Lower leg skin (tissue), 4 donors: ENCODE data around the gene DCTN5. TPM values are rescaled to one million over a fixed set of nuclear protein-coding genes. Genes with fewer than 3 reads are reported as not detected.

Experiments
- DNase-seq, 2 donors: peaks; one replicate each; pipeline ENCODE4 v3.0.0-alpha.2; 2019; ENCODE audit warnings: low spot score in 2 of 2
- H3K4me3 ChIP-seq: fragments of 200-600 bp; sonication (generic); 2 replicates; pipeline ENCODE4 v1.5.1; 2017; ENCODE audit warnings: mild to moderate bottlenecking, low read depth; ENCODE audit not compliant: poor library complexity, severe bottlenecking
- POLR2A ChIP-seq, 2 donors: fragments of 450-650 bp; IDR thresholded peaks; one replicate each; pipeline ENCODE4 v1.6.1; 2016 to 2017; ENCODE audit warnings: antibody characterized with exemption in 2 of 2, mild to moderate bottlenecking in 1 of 2, moderate library complexity in 1 of 2
- WGBS, 2 donors: methylation state at CpG; one replicate each; pipeline ENCODE4 v1.1.5; 2018; 5-methylcytosine and 5-hydroxymethylcytosine counted together
- intact Hi-C: fragments of 100-400 bp; cut with DNase I; formaldehyde crosslinking; loops from one replicate; pipeline ENCODE4 v1.15.0; 2023; ENCODE audit warnings: low total_unique reads
- total RNA-seq, 4 donors: library from RNA; depleted of rRNA; stranded (reverse); fragments of >200 nt; gene quantifications; one replicate each; pipeline ENCODE4 v1.1.0, GENCODE V29; 2016
- TF ChIP-seq, protein P1 (sequence below), 3 donors: fragments of 450-650 bp; IDR thresholded peaks; one replicate each; pipeline ENCODE4 v1.5.1; 2016; ENCODE audit warnings: antibody characterized with exemption in 3 of 3, mild to moderate bottlenecking in 3 of 3, moderate library complexity in 2 of 3

DCTN5 gene
- total RNA-seq, 4 donors from 2014 or later = 37.4 to 54.0 (median 46.7) TPM

DNA sequence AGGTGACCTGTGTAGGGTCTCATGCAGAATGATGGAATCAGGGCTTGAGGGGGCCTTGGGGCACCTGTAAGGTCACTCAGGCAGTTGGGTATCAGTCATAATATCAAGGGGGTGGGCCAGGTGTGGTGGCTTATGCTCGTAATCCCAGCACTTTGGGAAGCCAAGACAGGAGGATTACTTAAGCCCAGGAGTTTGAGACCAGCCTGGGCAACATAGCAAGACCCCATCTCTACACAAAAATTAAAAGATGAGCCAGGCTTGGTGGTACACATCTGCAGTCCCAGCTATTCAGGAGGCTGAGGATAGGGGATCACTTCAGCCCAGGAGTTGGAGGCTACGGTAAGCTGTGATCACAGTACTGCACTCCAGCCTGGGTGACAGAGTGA is 64.2 kb downstream of the DCTN5 start:
- TF ChIP-seq, protein P1, sequence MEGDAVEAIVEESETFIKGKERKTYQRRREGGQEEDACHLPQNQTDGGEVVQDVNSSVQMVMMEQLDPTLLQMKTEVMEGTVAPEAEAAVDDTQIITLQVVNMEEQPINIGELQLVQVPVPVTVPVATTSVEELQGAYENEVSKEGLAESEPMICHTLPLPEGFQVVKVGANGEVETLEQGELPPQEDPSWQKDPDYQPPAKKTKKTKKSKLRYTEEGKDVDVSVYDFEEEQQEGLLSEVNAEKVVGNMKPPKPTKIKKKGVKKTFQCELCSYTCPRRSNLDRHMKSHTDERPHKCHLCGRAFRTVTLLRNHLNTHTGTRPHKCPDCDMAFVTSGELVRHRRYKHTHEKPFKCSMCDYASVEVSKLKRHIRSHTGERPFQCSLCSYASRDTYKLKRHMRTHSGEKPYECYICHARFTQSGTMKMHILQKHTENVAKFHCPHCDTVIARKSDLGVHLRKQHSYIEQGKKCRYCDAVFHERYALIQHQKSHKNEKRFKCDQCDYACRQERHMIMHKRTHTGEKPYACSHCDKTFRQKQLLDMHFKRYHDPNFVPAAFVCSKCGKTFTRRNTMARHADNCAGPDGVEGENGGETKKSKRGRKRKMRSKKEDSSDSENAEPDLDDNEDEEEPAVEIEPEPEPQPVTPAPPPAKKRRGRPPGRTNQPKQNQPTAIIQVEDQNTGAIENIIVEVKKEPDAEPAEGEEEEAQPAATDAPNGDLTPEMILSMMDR (IDR thresholded peaks at IDR 0.05) = no peak
- TF ChIP-seq POLR2A (IDR thresholded peaks at IDR 0.05) = no peak
- no peak overlapping the region for H3K4me3 ChIP-seq
- 76 to 86% methylated on average over 2 of the region's 2 CpGs for WGBS, 2 donors
- intact Hi-C loops = no loop called here
- no peak for DNase-seq

DNA sequence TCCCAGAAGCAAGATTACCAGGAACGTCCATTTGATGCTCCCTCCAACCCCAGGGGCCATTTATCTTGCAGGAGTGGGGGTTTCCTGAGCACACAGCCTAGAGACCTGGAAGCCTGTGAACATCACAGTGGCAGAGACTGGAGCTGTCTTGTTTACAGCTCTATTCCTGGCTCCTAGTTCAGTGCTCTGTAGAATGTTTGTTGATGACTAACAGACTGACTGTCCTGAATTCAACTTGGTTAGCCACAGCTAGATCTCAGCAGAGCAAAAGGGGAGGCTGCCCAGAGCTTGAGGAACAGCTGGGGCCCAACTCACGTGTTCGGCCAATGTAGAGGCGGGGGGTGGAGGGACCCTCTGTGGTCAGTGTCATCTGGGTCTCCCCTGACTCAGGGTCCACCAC is 65.2 kb downstream of the DCTN5 start:
- intact Hi-C loops = no loop called here
- TF ChIP-seq POLR2A (IDR thresholded peaks at IDR 0.05) = no peak
- TF ChIP-seq, protein P1 (IDR thresholded peaks at IDR 0.05) = no peak
- WGBS, 2 donors = 84 to 87% methylated on average over 4 of the region's 4 CpGs
- no peak overlapping the region for H3K4me3 ChIP-seq
- no peak for DNase-seq

- no peak for TF ChIP-seq POLR2A (IDR thresholded peaks at IDR 0.05)
- TF ChIP-seq, protein P1 (IDR thresholded peaks at IDR 0.05) = no peak
- no peak for DNase-seq
- intact Hi-C loops = no loop called here
- no peak overlapping the region for H3K4me3 ChIP-seq
These were observed 68.3 kb downstream of the DCTN5 start for GRCh38 chr16:23709536-23709935.

GRCh38 chr16:23710008-23710407 is 68.7 kb downstream of the DCTN5 start:
- 78 to 81% methylated on average over 2 of the region's 2 CpGs for WGBS, 2 donors
- no peak for DNase-seq
- intact Hi-C loops = no loop called here
- H3K4me3 ChIP-seq = no peak overlapping the region
- TF ChIP-seq, protein P1 (IDR thresholded peaks at IDR 0.05) = no peak

DNA sequence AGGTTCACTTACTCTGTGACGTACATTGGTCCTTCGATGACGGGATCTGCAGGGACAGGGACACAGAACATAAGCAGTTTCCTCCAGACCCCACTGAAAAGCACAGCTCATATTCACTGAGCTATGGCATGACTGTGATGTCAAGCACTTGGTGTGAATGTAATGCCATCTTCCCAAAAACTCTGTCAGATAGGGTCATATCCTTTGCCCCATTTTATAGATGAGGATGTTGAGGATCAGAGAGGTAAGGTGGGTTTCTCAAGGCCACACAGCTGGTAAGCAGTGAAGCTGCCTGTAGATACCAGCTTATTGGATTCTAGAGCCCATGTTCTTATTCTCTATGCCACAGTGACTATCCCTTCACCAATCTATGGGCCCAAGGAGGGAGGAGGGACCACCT is 69.2 kb downstream of the DCTN5 start:
- no peak overlapping the region for H3K4me3 ChIP-seq
- DNase-seq = no peak
- 94 to 98% methylated on average over 3 of the region's 3 CpGs for WGBS, 2 donors
- intact Hi-C loops = no loop called here
- TF ChIP-seq, protein P1 (IDR thresholded peaks at IDR 0.05) = no peak
- TF ChIP-seq POLR2A (IDR thresholded peaks at IDR 0.05) = no peak

DNA sequence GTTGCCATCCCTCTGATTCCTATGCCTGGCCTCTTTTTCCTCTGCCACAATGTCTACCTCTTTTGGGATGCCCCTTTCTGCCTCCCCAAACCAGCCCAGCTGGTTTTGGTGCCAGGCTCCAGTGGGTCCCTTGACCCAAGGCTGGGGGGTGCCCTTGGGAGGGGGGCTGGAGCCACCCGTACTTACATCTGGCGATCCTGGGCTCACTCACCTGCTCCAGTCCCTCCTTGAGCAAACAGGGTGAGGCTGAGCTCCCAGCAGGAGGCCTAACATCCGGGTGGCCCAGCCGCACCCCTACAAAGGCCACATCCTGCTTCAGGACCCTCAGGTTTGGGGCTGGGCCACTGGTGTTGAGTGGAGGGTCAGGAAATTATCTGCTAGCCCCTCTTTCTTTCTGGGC is 70.5 kb downstream of the DCTN5 start:
- intact Hi-C loops = no loop called here
- H3K4me3 ChIP-seq = no peak overlapping the region
- DNase-seq = no peak
- TF ChIP-seq, protein P1 (IDR thresholded peaks at IDR 0.05) = no peak
- TF ChIP-seq POLR2A (IDR thresholded peaks at IDR 0.05) = no peak
- WGBS, 2 donors = 59 to 73% methylated on average over 4 of the region's 4 CpGs
